Endothelial cell of umbilical vein (primary cell): ENCODE results near the gene NUAK1. TPM values are rescaled to one million over a fixed set of nuclear protein-coding genes. Genes with fewer than 3 reads are reported as not detected.

Experiments
- BruUV-seq: library from RNA; stranded (reverse); fragments of 400-500 nt; replicated peaks from 2 replicates; lab custom pipeline; 2021; lab: Mats Ljungman, UMichigan
- CTCF ChIA-PET: fragments of 300-600, 350-600 bp; sonication (Branson Sonifier 250); formaldehyde crosslinking; loops from one replicate; lab custom pipeline; 2021; ENCODE audit warnings: antibody characterized with exemption, inconsistent platforms; lab: Charles Lee
- POLR2A ChIA-PET: fragments of 300-600, 350-600 bp; sonication (Branson Sonifier 250); formaldehyde crosslinking; loops from one replicate; lab custom pipeline; 2021; ENCODE audit warnings: antibody characterized with exemption, inconsistent platforms; lab: Charles Lee
- DNase-seq: peaks from one replicate; pipeline ENCODE4 v3.0.0-alpha.2; 2011; ENCODE audit warnings: low read depth, low spot score
- FAIRE-seq: peaks from 2 replicates; lab custom pipeline; 2011; peaks lifted over from hg19 to GRCh38; lab: Jason Lieb, UNC
- H2AFZ ChIP-seq: 2 replicates; pipeline ENCODE4 v1.6.0; 2012; ENCODE audit warnings: low read depth, low read length, control low read depth, inconsistent platforms
- H3K27ac ChIP-seq: 2 replicates; pipeline ENCODE4 v1.5.1; 2011; ENCODE audit warnings: low read depth, mild to moderate bottlenecking, control low read depth, low read length, moderate library complexity; ENCODE audit not compliant: insufficient read depth
- H3K27me3 ChIP-seq, 2 experiments: 2 replicates each; pipeline versions ENCODE4 v1.6.0 to v1.6.1; 2011; ENCODE audit warnings: low read length in 2 of 2, mixed read lengths in 1 of 2; ENCODE audit not compliant: control insufficient read depth in 2 of 2, insufficient read depth in 2 of 2
- H3K36me3 ChIP-seq, 2 experiments: 2 replicates in 1 of 2; 3 replicates in 1 of 2; pipeline ENCODE4 v1.5.1; 2011; ENCODE audit warnings: low read length in 2 of 2, mild to moderate bottlenecking in 1 of 2, moderate library complexity in 1 of 2; ENCODE audit not compliant: control insufficient read depth in 2 of 2, insufficient read depth in 2 of 2; ENCODE audit errors: extremely low read depth in 1 of 2
- H3K4me1 ChIP-seq: 3 replicates; pipeline ENCODE4 v1.5.1; 2011; ENCODE audit warnings: mild to moderate bottlenecking, low read length; ENCODE audit not compliant: control insufficient read depth, insufficient read depth; ENCODE audit errors: extremely low read depth
- H3K4me2 ChIP-seq: 2 replicates; pipeline ENCODE4 v1.6.1; 2011; ENCODE audit warnings: low read length, control low read depth, mixed read lengths; ENCODE audit not compliant: insufficient read depth
- H3K4me3 ChIP-seq, 3 experiments: fragments of 200-600 bp in 1 of 3; sonication (generic), shearing (Covaris generic) in 1 of 3; replicated peaks in 1 of 3; 2 replicates each; pipeline ENCODE4 v1.5.1; 2011 to 2016; ENCODE audit warnings: control low read depth in 3 of 3, low read length in 3 of 3, mild to moderate bottlenecking in 2 of 3, inconsistent platforms in 1 of 3, low read depth in 1 of 3, moderate library complexity in 1 of 3; ENCODE audit not compliant: insufficient read depth in 1 of 3
- H3K79me2 ChIP-seq: 2 replicates; pipeline ENCODE4 v1.6.0; 2012; ENCODE audit warnings: low read length, inconsistent platforms; ENCODE audit not compliant: control insufficient read depth, insufficient read depth
- H3K9ac ChIP-seq: replicated peaks from 2 replicates; pipeline ENCODE3; 2011; ENCODE audit warnings: low read length, control low read depth; ENCODE audit not compliant: insufficient read depth; ENCODE audit errors: extremely low read depth
- H3K9me1 ChIP-seq: replicated peaks from 3 replicates; pipeline ENCODE4 v1.6.0; 2011; ENCODE audit warnings: mild to moderate bottlenecking, low read length; ENCODE audit not compliant: control insufficient read depth, insufficient read depth; ENCODE audit errors: extremely low read depth
- H3K9me3 ChIP-seq: replicated peaks from 2 replicates; pipeline ENCODE4 v1.5.1; 2012; ENCODE audit warnings: low read length, inconsistent platforms; ENCODE audit not compliant: control insufficient read depth, insufficient read depth
- H4K20me1 ChIP-seq: replicated peaks from 2 replicates; pipeline ENCODE3; 2011; ENCODE audit warnings: mild to moderate bottlenecking, low read length; ENCODE audit not compliant: control insufficient read depth, insufficient read depth; ENCODE audit errors: extremely low read depth
- CTCF ChIP-seq, 2 donors: IDR thresholded peaks; 1 replicate in 1 of 2; 2 replicates in 1 of 2; pipeline ENCODE4 v1.5.1; 2011; ENCODE audit warnings: low read length in 2 of 2, mild to moderate bottlenecking in 2 of 2, moderate library complexity in 2 of 2, control low read depth in 1 of 2, inconsistent platforms in 1 of 2, low read depth in 1 of 2; ENCODE audit not compliant: insufficient read depth in 1 of 2; ENCODE audit errors: extremely low read depth in 1 of 2
- EZH2 ChIP-seq: IDR thresholded peaks from 2 replicates; pipeline ENCODE4 v1.6.1; 2012; ENCODE audit warnings: borderline replicate concordance, low read depth, mild to moderate bottlenecking, moderate library complexity, low read length, inconsistent platforms; ENCODE audit not compliant: severe bottlenecking
- FOS ChIP-seq: IDR thresholded peaks from 2 replicates; pipeline ENCODE4 v1.6.1; 2011; ENCODE audit warnings: mild to moderate bottlenecking, low read length, moderate library complexity, borderline replicate concordance; ENCODE audit not compliant: insufficient read depth
- GATA2 ChIP-seq: IDR thresholded peaks from 2 replicates; pipeline ENCODE4 v1.7.0; 2011; ENCODE audit warnings: low read depth, mild to moderate bottlenecking, moderate library complexity, mixed read lengths, low read length; ENCODE audit not compliant: insufficient read length, insufficient read depth
- JUN ChIP-seq: IDR thresholded peaks from 2 replicates; pipeline ENCODE4 v1.6.1; 2011; ENCODE audit warnings: borderline replicate concordance, low read depth; ENCODE audit not compliant: insufficient read length, insufficient read depth
- MAX ChIP-seq: IDR thresholded peaks from 2 replicates; pipeline ENCODE4 v1.6.1; 2011; ENCODE audit not compliant: insufficient read depth, insufficient read length
- MYC ChIP-seq: IDR thresholded peaks from one replicate; pipeline ENCODE4 v1.6.1; 2011; ENCODE audit warnings: mild to moderate bottlenecking, low read depth, low read length
- POLR2A ChIP-seq: IDR thresholded peaks from 2 replicates; pipeline ENCODE4 v1.6.1; 2012; ENCODE audit warnings: low read depth, mild to moderate bottlenecking, control low read depth, low read length
- POLR2AphosphoS5 ChIP-seq: IDR thresholded peaks from 2 replicates; pipeline ENCODE4 v1.6.1; 2012; ENCODE audit warnings: low read depth, mild to moderate bottlenecking, control low read depth, low read length, moderate library complexity; ENCODE audit not compliant: insufficient read depth
- dilution Hi-C: fragments of 300-500 bp; cut with MboI; formaldehyde crosslinking; loops from one replicate; pipeline ENCODE4 v1.15.0; 2019; ENCODE audit warnings: low sequenced_read_pairs; ENCODE audit not compliant: extremely low pct_ligation_motif_present
- intact Hi-C: fragments of 100-400 bp; cut with micrococcal nuclease; formaldehyde crosslinking; loops from one replicate; pipeline ENCODE4 v1.10.0; 2022
- polyA plus RNA-seq, 4 experiments: library from polyadenylated mRNA; depleted of rRNA in 3 of 4; stranded (reverse) in 3 of 4; unstranded in 1 of 4; fragments of >200 nt; gene quantifications; 2 replicates each; pipeline versions ENCODE4 v1.2.1 to v1.2.3, GENCODE V29; 2011 to 2012; ENCODE audit warnings: missing spikeins in 1 of 4
- total RNA-seq: library from RNA; stranded (reverse); gene quantifications from 2 replicates; pipeline ENCODE4 v1.2.3, GENCODE V29; 2021

The NUAK1 gene
- total and polyA plus RNA-seq, 2 donors (not counting 3 experiments of a cell fraction or from before 2014, with no cell fraction given) = 34.2 to 39.7 TPM

- TF ChIP-seq POLR2A (no peak), POLR2AphosphoS5 (no peak), MAX (no peak), EZH2 (no peak)
- Histone ChIP-seq H3K27ac (no peak overlapping the region), H3K9ac (no peak overlapping the region), H3K79me2 (no peaks in the 10 kb centered on the region), H4K20me1 (no peaks in the 10 kb centered on the region), H3K4me2 (no peak overlapping the region), H3K36me3 (no peaks in the 10 kb centered on the region), H3K27me3 (no peaks in the 10 kb centered on the region), H3K4me3 (no peak overlapping the region), H3K9me3 (no peaks in the 10 kb centered on the region), H3K4me1 (peaks cover 22% of the 10 kb centered on the region), H3K9me1 (no peaks in the 10 kb centered on the region), H2AFZ (no peak overlapping the region)
- ChIA-PET CTCF (interaction anchor here (1.0 to 1.5 kb wide), 4 partner anchors 21 to 116 kb away, joined by 3 to 4 read pairs (median 4); partner anchors contain the start of gene NUAK1), POLR2A (interaction anchor here (0.9 to 1.5 kb wide), 2 partner anchors 8 to 31 kb away, joined by 3 to 4 read pairs; no protein-coding TSS in a partner anchor)
- dilution Hi-C loops (no loop called here), intact Hi-C loops (loop anchor here (5.0 kb wide), 1 partner anchor 40 kb away; no protein-coding TSS in a partner anchor)
- FAIRE-seq = no peak
- peak; percentile 13 for DNase-seq
- BruUV-seq = no TSS peak
Measured at GRCh38 chr12:106022568-106023012, 116.2 kb downstream of the NUAK1 start.

- peak overlapping the region; percentile 67 for H3K27ac ChIP-seq
- H3K4me1 ChIP-seq = peaks cover 22% of the 10 kb centered on the region
- CTCF ChIA-PET = interaction anchor here (0.8 to 1.5 kb wide), 7 partner anchors 8 to 601 kb away, joined by 3 to 4 read pairs (median 3); partner anchors contain the start of gene NUAK1
- no peak for TF ChIP-seq CTCF (IDR thresholded peaks at IDR 0.05; ENCODE audit: extremely low read depth in 1 of 2, insufficient read depth in 1 of 2, low read depth in 1 of 2, low read length in 2 of 2)
- peak; percentile 70 for TF ChIP-seq POLR2AphosphoS5
- TF ChIP-seq GATA2 = peak; percentile 93
- no peak for TF ChIP-seq MYC
- no peak for TF ChIP-seq JUN
- TF ChIP-seq FOS = peak; percentile 46
- no TSS peak for BruUV-seq
- no peaks in the 10 kb centered on the region for H3K27me3 ChIP-seq
- H3K79me2 ChIP-seq = no peaks in the 10 kb centered on the region
- H3K9me1 ChIP-seq = no peaks in the 10 kb centered on the region
- POLR2A ChIA-PET = interaction anchor here (0.9 to 1.5 kb wide), 3 partner anchors 9 to 70 kb away, joined by 3 to 4 read pairs (median 4); no protein-coding TSS in a partner anchor
- dilution Hi-C loops (no loop called here), intact Hi-C loops (loop anchor here (1.0 to 5.0 kb wide), 3 partner anchors 9 to 87 kb away; no protein-coding TSS in a partner anchor)
- peak; percentile 87 for DNase-seq
- no peaks in the 10 kb centered on the region for H3K9me3 ChIP-seq
- no peaks in the 10 kb centered on the region for H3K36me3 ChIP-seq
- H2AFZ ChIP-seq = peak overlapping the region; percentile 32
- no peaks in the 10 kb centered on the region for H4K20me1 ChIP-seq
- H3K4me2 ChIP-seq = peak overlapping the region; percentile 83
- H3K9ac ChIP-seq = peak overlapping the region; percentile 50
- H3K4me3 ChIP-seq = peak overlapping the region in 1 of 3 experiments; percentile 14
- peak; percentile 95 for FAIRE-seq
Measured at GRCh38 chr12:106021516-106021915, 117.2 kb downstream of the NUAK1 start.
